GF-D8 (cell line): ENCODE measurements around the gene CRELD2.

ENCODE experiments used
- DNase-seq: peaks from one replicate; lab custom pipeline; 2025; lab: John Stamatoyannopoulos, UW

The CRELD2 gene

GRCh38 chr22:49887702-49888101 lies 30.7 kb upstream of the CRELD2 start:
- DNase-seq = no peak

- DNase-seq = no peak
Observed at GRCh38 chr22:49889071-49889470, 29.4 kb upstream of the CRELD2 start.

- no peak for DNase-seq
Observed at GRCh38 chr22:49892226-49892899, 26.1 kb upstream of the CRELD2 start.

- no peak for DNase-seq
Observed at GRCh38 chr22:49893025-49893424, 25.4 kb upstream of the CRELD2 start.

- no peak for DNase-seq
Observed at GRCh38 chr22:49894322-49895054, 23.9 kb upstream of the CRELD2 start.

- DNase-seq = no peak
Observed at GRCh38 chr22:49896201-49896600, 22.2 kb upstream of the CRELD2 start.

- DNase-seq = no peak
Observed at GRCh38 chr22:49897015-49897684, 21.3 kb upstream of the CRELD2 start.

- no peak for DNase-seq
Observed at GRCh38 chr22:49899530-49899929, 18.9 kb upstream of the CRELD2 start.

GRCh38 chr22:49900441-49901230 lies 17.8 kb upstream of the CRELD2 start:
- no peak for DNase-seq

- no peak for DNase-seq
Observed at GRCh38 chr22:49901457-49901856, 17.0 kb upstream of the CRELD2 start.

GRCh38 chr22:49903322-49904039 lies 15.0 kb upstream of the CRELD2 start:
- DNase-seq = no peak

- DNase-seq = no peak
Observed at GRCh38 chr22:49904040-49904369, 14.4 kb upstream of the CRELD2 start.

- no peak for DNase-seq
Observed at GRCh38 chr22:49905465-49905864, 13.0 kb upstream of the CRELD2 start.

GRCh38 chr22:49906071-49906798 lies 12.2 kb upstream of the CRELD2 start:
- DNase-seq = no peak

- no peak for DNase-seq
Observed at GRCh38 chr22:49906799-49907290, 11.6 kb upstream of the CRELD2 start.

GRCh38 chr22:49907807-49908206 lies 10.6 kb upstream of the CRELD2 start:
- no peak for DNase-seq

- DNase-seq = no peak
Observed at GRCh38 chr22:49909476-49910205, 8.8 kb upstream of the CRELD2 start.

- no peak for DNase-seq
Observed at GRCh38 chr22:49910229-49911155, 7.9 kb upstream of the CRELD2 start.
